ENCODE measurements around the gene NHS. TPM values are rescaled to one million over a fixed set of nuclear protein-coding genes. Genes with fewer than 3 reads are reported as not detected.

NHS gene
- total RNA-seq, 1 experiment from 2014 or later, result 2.2 TPM

- CTCF ChIA-PET, result no interaction called here
- Mint-ChIP-seq H3K4me1 (ENCODE audit: low read depth, unreplicated experiment) (no peaks in the 10 kb centered on the region), H3K27me3 (ENCODE audit: insufficient read depth, unreplicated experiment) (peaks cover 6% of the 10 kb centered on the region), H3K36me3 (ENCODE audit: insufficient read depth, unreplicated experiment) (peaks cover 5% of the 10 kb centered on the region), H3K27ac (ENCODE audit: unreplicated experiment) (no peak overlapping the region), H3K9me3 (ENCODE audit: unreplicated experiment) (peaks cover 13% of the 10 kb centered on the region), H3K4me3 (ENCODE audit: unreplicated experiment) (peak overlapping the region; percentile 70)
- no peaks in the 10 kb centered on the region for H3K9me3 ChIP-seq
- no peaks in the 10 kb centered on the region; the same call in 1 of the 2 replicates for H3K27me3 ChIP-seq (replicated peaks; ENCODE audit: control insufficient read depth, insufficient read depth, low read length)
- no TSS peak for BruUV-seq (replicated peaks)
- POLR2A ChIA-PET, result no interaction called here
- no peaks in the 10 kb centered on the region for H3K36me3 ChIP-seq (ENCODE audit: control insufficient read depth, insufficient read depth, low read length)
- intact Hi-C loops (cut with micrococcal nuclease; ENCODE audit: unreplicated experiment), result loop anchor here (5.0 kb wide), 1 partner anchor 135 kb away; no protein-coding TSS in a partner anchor
- DNase-seq, result no peak
- TF ChIP-seq CTCF (IDR thresholded peaks at IDR 0.05; ENCODE audit: insufficient read depth in 1 of 2, low read depth in 1 of 2, low read length in 1 of 2, severe bottlenecking in 1 of 2, unreplicated experiment in 1 of 2), result no peak
- no peak overlapping the region for H3K4me3 ChIP-seq (ENCODE audit: low read depth, low read length)
- H3K4me1 ChIP-seq, result no peaks in the 10 kb centered on the region
These were observed 2.8 kb downstream of the NHS start for GRCh38 chrX:17377795-17378194.

GRCh38 chrX:17380221-17380620 lies 5.2 kb downstream of the NHS start:
- TF ChIP-seq CTCF (IDR thresholded peaks at IDR 0.05; ENCODE audit: insufficient read depth in 1 of 2, low read depth in 1 of 2, low read length in 1 of 2, severe bottlenecking in 1 of 2, unreplicated experiment in 1 of 2), result no peak
- no peaks in the 10 kb centered on the region for H3K36me3 Mint-ChIP-seq (ENCODE audit: insufficient read depth, unreplicated experiment)
- Histone ChIP-seq H3K36me3 (ENCODE audit: control insufficient read depth, insufficient read depth, low read length) (no peaks in the 10 kb centered on the region), H3K4me3 (ENCODE audit: low read depth, low read length) (no peak overlapping the region), H3K9me3 (no peaks in the 10 kb centered on the region), H3K27me3 (replicated peaks; ENCODE audit: control insufficient read depth, insufficient read depth, low read length) (no peaks in the 10 kb centered on the region; the same call in 1 of the 2 replicates), H3K4me1 (no peaks in the 10 kb centered on the region)
- H3K4me1 Mint-ChIP-seq (ENCODE audit: low read depth, unreplicated experiment), result no peaks in the 10 kb centered on the region
- intact Hi-C loops (cut with micrococcal nuclease; ENCODE audit: unreplicated experiment), result no loop called here
- BruUV-seq (replicated peaks), result no TSS peak
- H3K27ac Mint-ChIP-seq (ENCODE audit: unreplicated experiment), result no peak overlapping the region
- H3K4me3 Mint-ChIP-seq (ENCODE audit: unreplicated experiment), result no peak overlapping the region
- H3K9me3 Mint-ChIP-seq (ENCODE audit: unreplicated experiment), result peaks cover 19% of the 10 kb centered on the region
- peaks cover 9% of the 10 kb centered on the region for H3K27me3 Mint-ChIP-seq (ENCODE audit: insufficient read depth, unreplicated experiment)
- no peak for DNase-seq
- ChIA-PET CTCF (interaction anchor here (0.6 kb wide), 1 partner anchor 334 kb away, joined by 5 read pairs; no protein-coding TSS in a partner anchor), POLR2A (no interaction called here)

- POLR2A ChIA-PET, result no interaction called here
- Histone ChIP-seq H3K27me3 (replicated peaks; ENCODE audit: control insufficient read depth, insufficient read depth, low read length) (no peaks in the 10 kb centered on the region), H3K36me3 (ENCODE audit: control insufficient read depth, insufficient read depth, low read length) (no peaks in the 10 kb centered on the region), H3K9me3 (no peaks in the 10 kb centered on the region), H3K4me1 (no peaks in the 10 kb centered on the region), H3K4me3 (ENCODE audit: low read depth, low read length) (no peak overlapping the region)
- no TSS peak for BruUV-seq (replicated peaks)
- Mint-ChIP-seq H3K27ac (ENCODE audit: unreplicated experiment) (no peak overlapping the region), H3K36me3 (ENCODE audit: insufficient read depth, unreplicated experiment) (no peaks in the 10 kb centered on the region), H3K9me3 (ENCODE audit: unreplicated experiment) (no peaks in the 10 kb centered on the region), H3K27me3 (ENCODE audit: insufficient read depth, unreplicated experiment) (no peaks in the 10 kb centered on the region), H3K4me3 (ENCODE audit: unreplicated experiment) (no peak overlapping the region), H3K4me1 (ENCODE audit: low read depth, unreplicated experiment) (no peaks in the 10 kb centered on the region)
- CTCF ChIA-PET, result no interaction called here
- no peak for TF ChIP-seq CTCF (IDR thresholded peaks at IDR 0.05; ENCODE audit: insufficient read depth in 1 of 2, low read depth in 1 of 2, low read length in 1 of 2, severe bottlenecking in 1 of 2, unreplicated experiment in 1 of 2)
- intact Hi-C loops (cut with micrococcal nuclease; ENCODE audit: unreplicated experiment), result no loop called here
- DNase-seq, result no peak
These were observed 15.4 kb downstream of the NHS start for GRCh38 chrX:17390419-17390850.

Data from Caco-2 (cell line).